ENCODE measurements around the gene BPIFB4. TPM values are rescaled to one million over a fixed set of nuclear protein-coding genes. Genes with fewer than 3 reads are reported as not detected.

The BPIFB4 gene
- total RNA-seq, 1 donor from 2014 or later, result not detected

GRCh38 chr20:33131949-33132473, 52.6 kb downstream of the BPIFB4 start:
- no peak overlapping the region for H3K4me3 ChIP-seq
- intact Hi-C loops (cut with DNase I), result no loop called here
- H3K27ac ChIP-seq, result no peak overlapping the region
- TF ChIP-seq, protein P1, sequence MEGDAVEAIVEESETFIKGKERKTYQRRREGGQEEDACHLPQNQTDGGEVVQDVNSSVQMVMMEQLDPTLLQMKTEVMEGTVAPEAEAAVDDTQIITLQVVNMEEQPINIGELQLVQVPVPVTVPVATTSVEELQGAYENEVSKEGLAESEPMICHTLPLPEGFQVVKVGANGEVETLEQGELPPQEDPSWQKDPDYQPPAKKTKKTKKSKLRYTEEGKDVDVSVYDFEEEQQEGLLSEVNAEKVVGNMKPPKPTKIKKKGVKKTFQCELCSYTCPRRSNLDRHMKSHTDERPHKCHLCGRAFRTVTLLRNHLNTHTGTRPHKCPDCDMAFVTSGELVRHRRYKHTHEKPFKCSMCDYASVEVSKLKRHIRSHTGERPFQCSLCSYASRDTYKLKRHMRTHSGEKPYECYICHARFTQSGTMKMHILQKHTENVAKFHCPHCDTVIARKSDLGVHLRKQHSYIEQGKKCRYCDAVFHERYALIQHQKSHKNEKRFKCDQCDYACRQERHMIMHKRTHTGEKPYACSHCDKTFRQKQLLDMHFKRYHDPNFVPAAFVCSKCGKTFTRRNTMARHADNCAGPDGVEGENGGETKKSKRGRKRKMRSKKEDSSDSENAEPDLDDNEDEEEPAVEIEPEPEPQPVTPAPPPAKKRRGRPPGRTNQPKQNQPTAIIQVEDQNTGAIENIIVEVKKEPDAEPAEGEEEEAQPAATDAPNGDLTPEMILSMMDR (IDR thresholded peaks at IDR 0.05), result no peak
- DNase-seq (no peak), ATAC-seq (no peak)
- H3K4me1 ChIP-seq, result no peaks in the 10 kb centered on the region
- H3K27me3 ChIP-seq, result no peaks in the 10 kb centered on the region
- no peaks in the 10 kb centered on the region for H3K9me3 ChIP-seq
- H3K36me3 ChIP-seq, result no peaks in the 10 kb centered on the region

DNA sequence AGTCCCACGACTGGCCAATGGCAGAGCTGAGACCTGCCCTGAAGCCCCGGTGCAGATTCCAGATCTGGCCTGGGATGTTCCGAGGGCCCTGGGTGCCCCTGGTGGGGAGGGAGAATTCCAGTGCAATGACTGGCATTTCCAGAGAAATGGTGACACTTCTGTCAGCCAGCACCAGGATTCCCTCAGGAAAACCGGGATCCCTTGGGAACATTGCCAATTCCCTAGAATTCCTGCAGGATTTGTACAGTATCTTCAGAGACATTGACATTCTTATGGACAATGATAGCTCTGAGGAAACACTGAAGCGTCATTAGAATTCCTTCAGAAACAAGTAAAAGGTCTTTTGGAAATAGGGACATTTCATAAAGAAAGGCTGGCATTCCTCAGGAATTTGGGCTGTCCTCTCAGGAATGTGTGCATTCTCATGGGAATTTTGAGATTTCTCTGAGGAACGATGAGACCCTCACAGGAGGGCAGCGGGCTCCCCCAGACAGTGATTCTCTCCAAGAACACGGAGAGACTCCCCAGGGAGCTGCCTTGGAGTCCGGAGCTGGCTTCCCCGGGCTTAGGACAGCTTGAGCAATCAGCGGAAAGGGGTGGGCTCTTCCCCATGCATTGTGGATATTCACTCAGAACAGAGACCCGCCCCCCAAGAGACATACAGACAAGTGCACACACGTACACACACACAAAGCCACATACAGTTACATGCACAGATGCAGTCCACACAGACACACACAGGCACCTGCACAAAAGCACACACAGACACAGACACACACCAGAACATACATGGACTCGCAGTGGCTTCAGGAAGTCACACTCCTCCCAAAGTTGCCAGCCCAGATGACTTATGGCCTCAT, 53.3 kb downstream of the BPIFB4 start:
- intact Hi-C loops (cut with DNase I), result no loop called here
- TF ChIP-seq, protein P1 (IDR thresholded peaks at IDR 0.05), result no peak
- Histone ChIP-seq H3K9me3 (no peaks in the 10 kb centered on the region), H3K4me3 (no peak overlapping the region), H3K27me3 (no peaks in the 10 kb centered on the region), H3K36me3 (no peaks in the 10 kb centered on the region), H3K4me1 (no peaks in the 10 kb centered on the region), H3K27ac (no peak overlapping the region)
- no peak for DNase-seq
- ATAC-seq, result no peak

DNA sequence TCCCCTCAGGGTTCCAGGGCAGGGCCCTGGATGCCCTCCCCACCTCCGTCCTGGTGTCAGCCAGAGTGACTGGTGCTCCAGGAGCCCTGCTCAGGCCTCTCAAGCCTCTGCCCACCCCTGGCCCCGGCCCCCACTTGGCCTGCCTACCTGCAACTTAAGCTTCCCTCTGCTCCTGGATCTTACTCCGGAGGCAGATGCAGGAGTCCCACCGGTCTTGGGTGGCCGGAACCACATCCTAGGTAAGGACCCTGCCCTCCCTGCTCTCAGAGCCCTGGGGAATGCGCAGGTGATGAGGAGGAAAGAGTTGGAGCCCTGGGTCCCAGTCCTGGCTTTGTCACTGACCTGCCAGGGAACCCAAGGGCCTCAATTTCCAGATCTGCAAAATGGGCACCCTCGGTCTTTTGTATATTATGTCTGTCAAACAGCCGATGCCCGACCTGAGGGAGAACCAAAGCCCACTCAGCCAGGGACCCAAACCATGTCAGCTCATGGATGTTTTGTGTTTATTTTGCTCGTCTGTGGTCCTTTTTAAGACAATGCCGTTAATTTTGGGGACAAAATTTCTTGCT, 54.0 kb downstream of the BPIFB4 start:
- ATAC-seq (no peak), DNase-seq (no peak)
- H3K27ac ChIP-seq, result no peak overlapping the region
- no peaks in the 10 kb centered on the region for H3K4me1 ChIP-seq
- TF ChIP-seq, protein P1 (IDR thresholded peaks at IDR 0.05), result no peak
- no peaks in the 10 kb centered on the region for H3K9me3 ChIP-seq
- intact Hi-C loops (cut with DNase I), result no loop called here
- H3K4me3 ChIP-seq, result no peak overlapping the region
- H3K27me3 ChIP-seq, result no peaks in the 10 kb centered on the region
- H3K36me3 ChIP-seq, result no peaks in the 10 kb centered on the region

DNA sequence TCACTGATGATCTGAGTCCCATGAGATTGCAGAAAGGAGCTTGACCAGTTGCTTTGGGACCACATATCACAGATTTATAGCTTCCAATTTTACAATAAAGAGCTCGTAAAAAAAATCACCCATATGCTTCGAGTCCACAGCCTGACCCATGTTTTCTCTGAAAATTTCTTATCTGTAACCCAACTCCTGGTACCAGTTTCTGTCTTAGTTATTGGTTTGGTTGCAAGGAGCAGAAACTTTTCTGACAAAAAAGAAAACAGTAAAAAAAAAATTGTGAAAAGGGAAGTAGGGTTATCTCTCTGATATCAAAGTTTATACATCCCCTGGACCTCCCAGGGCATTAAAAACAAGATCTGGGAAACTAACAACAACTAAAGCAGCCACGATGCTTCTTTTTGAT, 57.8 kb downstream of the BPIFB4 start:
- TF ChIP-seq, protein P1 (IDR thresholded peaks at IDR 0.05), result no peak
- Histone ChIP-seq H3K4me1 (no peaks in the 10 kb centered on the region), H3K27me3 (no peaks in the 10 kb centered on the region), H3K4me3 (no peak overlapping the region), H3K27ac (no peak overlapping the region), H3K9me3 (no peaks in the 10 kb centered on the region), H3K36me3 (no peaks in the 10 kb centered on the region)
- ATAC-seq, result no peak
- no peak for DNase-seq
- intact Hi-C loops (cut with DNase I), result no loop called here

- Histone ChIP-seq H3K9me3 (no peaks in the 10 kb centered on the region), H3K36me3 (no peaks in the 10 kb centered on the region), H3K4me1 (no peaks in the 10 kb centered on the region), H3K4me3 (no peak overlapping the region), H3K27me3 (no peaks in the 10 kb centered on the region), H3K27ac (no peak overlapping the region)
- intact Hi-C loops (cut with DNase I), result no loop called here
- no peak for ATAC-seq
- TF ChIP-seq, protein P1 (IDR thresholded peaks at IDR 0.05), result no peak
- DNase-seq, result no peak
Observed at GRCh38 chr20:33139467-33139866, 60.0 kb downstream of the BPIFB4 start.

Measured in upper lobe of right lung (tissue), 1 donor.